Fibroblast of skin of left biceps (primary cell): ENCODE results near the gene SRGAP3.

Experiments
- DNase-seq, 2 experiments: peaks; one replicate each; pipeline ENCODE4 v3.0.0-alpha.2; 2013; ENCODE audit warnings: low read depth in 2 of 2

Gene SRGAP3

DNA sequence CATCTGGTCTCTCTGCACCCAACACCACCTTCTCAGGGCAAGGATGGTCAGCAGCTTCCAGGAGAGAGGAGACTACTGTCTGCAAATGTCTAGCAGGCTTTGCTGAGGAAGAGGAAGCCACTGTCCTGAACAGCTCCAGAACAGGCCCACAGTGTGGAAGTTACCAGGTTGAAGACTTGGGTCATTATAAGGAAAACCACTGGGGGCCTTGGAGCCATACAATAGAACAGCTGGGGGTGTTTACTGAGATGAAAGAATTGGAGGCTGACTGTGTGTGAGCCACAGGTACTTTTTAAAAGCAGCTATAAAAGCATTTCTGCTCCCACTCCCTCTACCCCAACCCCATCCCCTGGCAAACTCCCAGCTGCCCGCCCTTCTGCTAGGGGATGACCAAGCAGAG lies 24.2 kb downstream of the SRGAP3 start:
- no peak for DNase-seq

DNA sequence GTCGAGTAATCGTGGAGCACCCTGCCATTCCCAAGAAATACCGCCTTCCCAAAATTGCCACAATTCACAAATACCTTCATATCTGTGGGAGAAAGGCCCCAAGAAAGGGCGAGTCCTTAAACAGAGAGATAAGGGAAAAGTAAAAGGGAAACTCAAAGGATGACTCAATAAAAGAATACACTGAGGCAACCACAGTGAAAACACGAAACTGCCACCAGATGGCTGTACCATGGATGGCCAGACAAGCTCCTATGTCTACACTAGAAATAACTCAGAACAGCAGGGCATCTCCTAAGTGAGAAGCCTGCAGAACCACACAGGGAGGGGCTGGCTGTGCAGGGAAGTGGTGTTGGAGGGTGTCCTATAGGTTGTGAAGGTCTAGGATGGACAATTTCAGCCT lies 25.0 kb downstream of the SRGAP3 start:
- DNase-seq, result no peak

DNA sequence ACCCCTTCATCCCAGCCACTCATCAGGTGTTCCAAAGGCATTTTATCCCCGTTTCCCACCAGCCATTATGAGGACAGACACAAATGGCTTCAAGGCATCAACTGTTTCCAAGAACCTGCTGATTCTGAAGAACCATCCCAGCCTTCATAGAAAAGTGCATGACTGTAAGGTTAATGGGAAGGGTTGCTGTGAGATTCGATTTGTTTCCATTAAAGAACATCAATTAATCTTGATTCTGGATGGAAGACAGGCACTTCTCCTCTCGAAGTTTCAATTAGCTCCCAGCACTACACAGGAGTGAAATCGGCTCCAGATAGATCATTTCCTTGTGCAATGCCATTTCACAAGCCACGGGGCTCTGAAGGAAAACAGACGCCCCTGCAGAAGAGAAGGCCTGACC lies 25.8 kb downstream of the SRGAP3 start:
- no peak for DNase-seq

DNA sequence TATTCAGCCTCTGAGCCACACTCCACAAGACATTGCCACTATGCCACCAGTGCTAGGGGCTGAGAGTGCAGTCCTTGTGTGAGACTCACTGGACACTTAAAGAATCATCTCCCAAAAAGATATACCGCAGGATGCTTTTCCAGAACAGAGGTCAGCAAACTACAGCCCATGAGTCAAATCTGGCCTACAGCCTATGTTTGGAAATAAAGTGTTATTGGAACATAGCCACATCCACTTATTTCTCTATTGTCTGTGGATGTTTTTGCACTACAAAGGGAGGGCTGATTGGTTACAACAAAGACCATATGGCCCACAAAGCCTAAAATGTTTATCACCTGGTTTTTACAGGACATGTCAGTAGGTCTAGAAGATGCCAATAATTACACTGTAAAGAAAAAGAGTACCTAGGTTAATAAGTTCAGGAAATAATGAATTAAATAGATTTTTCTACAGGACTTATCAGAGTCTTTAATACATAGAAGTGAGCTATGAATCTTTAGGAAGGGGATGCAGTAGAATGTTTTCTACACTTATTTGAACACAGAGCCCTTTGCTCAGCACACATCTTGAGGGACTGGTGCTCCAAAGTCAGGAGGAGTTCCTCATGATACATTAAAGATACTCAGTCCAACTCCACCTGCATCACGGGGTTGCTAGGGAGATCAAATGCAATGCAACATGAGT lies 26.3 kb downstream of the SRGAP3 start:
- no peak for DNase-seq

DNA sequence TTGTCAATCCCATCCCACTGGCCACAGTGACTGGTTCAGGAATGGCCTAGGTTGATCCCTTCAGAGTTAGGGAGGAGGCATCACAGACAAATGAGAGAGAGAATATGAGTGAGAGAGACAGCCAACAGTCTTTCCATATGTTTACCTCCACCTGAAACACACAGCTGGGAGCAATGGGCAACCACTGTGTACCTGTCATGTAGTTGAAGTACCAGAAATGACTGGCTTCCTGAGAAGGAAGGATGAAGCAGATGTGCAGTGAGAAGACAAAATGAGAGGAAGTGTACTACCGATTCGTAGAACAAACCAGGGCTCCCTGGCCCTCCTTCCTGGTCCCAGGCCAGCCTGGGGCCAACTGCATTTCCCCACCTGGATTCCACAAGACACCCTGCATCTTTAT lies 27.4 kb downstream of the SRGAP3 start:
- DNase-seq, result no peak

DNA sequence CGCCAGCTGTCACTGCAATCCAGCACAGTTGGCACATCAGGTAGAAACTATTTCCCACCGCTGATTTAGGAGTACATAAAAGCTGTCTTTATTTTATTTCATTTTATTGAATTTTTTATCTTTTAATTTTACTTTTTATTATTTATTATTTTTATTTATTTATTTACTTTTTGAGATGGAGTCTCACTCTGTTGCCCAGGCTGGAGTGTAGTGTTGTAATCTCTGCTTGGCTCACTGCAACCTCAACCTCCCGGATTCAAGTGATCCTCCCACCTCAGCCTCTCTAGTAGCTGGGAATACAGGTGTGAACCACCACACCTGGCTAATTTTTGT lies 31.0 kb downstream of the SRGAP3 start:
- DNase-seq, result no peak

DNA sequence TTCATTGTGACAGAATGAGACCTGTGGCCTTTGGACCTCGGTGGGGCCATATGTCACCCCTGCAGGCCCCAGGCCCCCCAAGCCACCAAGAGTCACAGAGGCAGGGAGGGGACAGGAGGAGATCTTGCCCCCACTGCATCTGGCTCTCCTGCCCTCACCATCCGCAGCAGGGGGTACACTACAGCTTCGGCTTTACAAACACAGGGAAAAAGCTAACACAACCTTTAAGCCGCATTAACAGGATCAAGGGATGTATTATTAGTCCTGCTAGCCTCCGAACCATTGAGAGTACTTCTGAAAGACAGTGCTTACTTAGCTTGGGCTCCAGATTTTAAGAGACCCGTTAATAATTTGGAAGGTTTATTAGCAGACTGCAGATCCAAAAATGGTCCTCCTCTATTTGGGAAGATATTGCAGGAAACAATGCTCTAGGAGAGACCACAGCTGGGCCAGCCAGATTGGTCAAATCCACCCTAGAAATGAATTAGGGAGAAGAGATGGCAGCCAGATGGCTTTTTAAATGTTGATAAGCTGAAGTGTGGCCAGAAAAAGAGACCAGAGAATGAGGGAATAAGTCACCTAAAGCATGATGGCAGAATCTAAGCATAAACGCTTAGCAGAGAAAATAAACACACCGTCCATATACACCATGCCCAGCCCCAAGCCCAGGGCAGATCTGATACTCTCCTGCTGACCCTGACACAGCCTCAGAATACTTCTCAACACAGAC lies 31.5 kb downstream of the SRGAP3 start:
- DNase-seq, result no peak

DNA sequence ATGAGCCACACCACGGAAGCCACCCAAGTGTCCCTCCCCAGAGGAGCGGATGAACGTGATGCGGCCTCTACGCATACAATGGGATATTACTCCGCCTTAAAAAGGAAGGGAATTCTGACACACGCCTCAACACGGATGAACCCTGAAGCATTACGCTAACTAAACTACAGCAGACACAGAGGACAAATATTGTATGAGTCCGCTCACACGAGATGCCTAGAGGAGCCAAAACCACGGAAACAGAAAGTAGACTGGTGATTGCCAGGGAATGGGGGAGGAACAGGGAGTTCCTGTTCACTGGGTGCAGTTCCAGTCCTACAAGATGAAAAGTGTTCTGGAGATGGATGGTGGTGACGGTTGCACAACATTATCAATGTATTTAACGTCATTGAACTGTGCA lies 32.7 kb downstream of the SRGAP3 start:
- DNase-seq, result no peak

DNA sequence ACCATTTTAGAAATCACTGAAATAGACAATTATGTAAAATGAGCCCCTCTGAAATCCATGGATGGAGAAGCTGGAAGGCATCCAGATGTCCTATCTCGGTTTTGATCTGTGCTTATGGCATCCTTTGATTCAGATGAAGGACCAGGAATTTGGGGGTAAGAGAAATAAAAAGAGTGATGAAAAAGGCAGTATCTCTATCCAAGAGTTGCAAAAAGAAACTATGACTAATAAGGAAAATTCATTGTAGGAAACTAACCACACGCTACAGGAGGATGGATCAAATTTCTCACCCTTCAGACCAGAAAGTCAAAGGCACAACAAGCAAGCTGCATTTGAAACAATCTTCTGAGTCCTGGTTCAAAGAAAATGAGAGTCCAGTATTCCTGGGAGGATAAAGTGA lies 34.8 kb downstream of the SRGAP3 start:
- peak; percentile 54 to 56 for DNase-seq

DNA sequence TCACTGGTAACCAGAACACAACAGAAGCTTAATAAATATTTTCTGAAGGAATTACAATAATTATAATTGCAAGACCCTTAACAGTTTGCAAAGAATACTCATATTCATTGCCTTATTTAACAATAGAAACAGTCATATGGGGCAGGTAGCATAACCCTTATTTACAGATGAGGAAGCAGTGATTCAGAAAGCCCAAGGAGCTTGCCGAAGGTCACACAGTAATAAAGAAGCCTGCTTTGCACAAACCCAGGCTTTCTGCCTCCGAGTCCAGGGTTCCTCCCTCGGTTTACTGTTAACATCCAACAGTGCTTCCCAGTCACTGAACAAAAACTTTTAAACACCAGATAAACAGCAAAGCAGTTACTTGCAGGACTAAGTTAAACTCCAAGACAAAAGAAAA lies 35.3 kb downstream of the SRGAP3 start:
- no peak for DNase-seq

DNA sequence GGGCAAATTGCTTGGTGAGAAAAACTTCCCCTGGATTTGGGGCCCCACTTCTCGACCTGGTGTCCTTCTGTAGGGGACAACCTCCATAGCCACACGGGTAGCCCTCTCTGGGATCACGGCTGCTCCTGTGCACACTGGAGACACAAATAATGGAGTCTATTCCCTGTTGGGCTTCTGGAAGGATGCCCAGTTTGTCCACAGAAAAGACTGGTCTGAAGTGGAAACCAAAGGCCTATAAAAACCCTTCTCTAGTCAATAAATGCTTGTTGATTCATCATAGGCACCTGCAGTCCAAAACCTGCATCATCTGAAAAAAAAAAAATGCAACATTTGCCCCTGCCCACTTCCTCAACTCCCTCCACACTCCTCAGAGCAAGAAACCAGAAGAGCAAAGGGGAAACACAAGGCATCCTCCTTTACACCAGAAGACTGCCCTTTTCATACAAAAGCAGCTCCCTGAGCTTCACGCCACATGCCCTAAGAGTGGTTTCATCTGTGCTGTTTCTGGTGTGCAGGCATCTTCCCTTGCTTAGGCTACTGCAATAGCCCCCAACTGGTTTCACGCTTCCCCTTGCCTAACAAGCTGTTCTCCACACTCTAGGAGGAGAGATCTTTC lies 36.3 kb downstream of the SRGAP3 start:
- DNase-seq, result no peak

DNA sequence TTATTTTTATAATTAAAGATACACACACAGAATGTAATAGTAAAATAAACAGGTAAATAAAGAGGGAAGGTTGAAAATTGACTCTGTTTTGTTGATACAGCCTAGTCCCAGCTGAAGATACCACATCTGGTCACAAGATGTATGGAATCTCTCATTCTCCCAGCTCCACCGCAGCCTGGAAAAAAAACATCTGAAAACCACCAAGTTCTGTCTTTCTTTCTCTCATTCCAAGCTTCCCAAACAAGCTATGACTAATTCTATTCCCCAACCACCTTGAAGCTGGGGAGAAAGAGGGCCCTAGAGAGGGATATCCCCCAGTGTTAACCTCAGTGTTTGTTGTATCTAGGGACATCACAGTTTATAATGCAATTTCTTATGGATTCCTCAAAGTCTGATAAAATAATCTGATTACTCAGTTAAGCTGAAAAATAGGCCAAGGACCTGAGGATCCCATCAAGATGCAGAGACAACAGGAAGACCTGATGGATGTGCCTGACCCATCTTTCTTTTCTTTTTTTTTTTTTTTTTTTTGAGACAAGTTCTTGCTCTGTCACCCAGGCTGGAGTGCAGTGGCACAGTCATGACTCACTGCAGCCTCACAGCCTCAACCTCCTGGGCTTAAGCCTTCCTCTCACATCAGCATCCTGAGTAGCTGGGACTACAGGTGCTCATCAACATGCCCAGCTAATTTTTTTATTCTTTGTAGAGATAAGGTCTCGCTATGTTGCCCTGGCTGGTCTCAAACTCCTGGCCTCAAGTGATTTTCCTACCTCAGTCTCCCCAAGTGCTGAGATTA lies 38.1 kb downstream of the SRGAP3 start:
- peak; percentile 87 for DNase-seq

DNA sequence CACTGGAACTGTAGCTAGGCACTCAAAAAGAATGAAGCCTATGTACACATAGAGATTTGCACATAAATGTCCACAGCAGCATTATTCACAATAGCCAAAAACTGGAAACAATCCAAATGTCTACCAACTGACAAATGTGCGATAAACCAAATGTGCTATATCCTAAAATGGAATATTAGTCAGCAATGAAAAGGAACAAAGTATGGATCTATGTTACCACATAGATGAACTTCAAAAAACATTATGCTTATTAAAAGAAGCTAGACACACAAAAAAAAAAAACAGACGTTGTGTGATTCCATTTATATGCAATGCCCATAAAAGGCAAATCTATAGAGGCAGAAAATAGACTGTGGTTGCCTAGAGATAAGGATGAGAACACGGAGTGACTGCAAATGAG lies 39.7 kb downstream of the SRGAP3 start:
- DNase-seq, result no peak

DNA sequence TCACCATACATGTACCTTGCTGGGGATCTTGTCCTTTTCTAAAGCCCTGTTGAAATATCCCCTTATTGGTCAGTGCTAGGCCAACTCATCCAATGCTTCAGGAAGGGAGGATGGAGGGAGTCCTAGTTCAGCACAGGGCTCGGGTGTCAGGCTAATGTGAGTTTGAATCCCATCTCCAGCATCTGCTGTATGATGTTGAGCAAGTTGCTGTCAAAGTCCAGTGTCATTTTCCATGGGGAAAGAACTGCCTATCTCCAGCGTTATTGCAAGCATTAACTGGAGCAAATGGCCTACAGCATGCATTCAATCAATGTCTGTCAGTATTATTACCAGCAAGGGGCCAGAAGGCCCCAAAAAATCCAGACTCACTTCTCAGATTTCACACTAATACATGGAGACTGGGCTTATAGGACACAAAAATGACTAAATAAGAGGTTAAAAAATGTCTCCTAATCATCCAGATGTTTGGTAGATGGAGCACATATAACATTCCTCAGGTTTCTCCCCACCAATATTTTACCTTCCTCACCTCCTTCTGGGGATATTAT lies 40.8 kb downstream of the SRGAP3 start:
- no peak for DNase-seq

DNA sequence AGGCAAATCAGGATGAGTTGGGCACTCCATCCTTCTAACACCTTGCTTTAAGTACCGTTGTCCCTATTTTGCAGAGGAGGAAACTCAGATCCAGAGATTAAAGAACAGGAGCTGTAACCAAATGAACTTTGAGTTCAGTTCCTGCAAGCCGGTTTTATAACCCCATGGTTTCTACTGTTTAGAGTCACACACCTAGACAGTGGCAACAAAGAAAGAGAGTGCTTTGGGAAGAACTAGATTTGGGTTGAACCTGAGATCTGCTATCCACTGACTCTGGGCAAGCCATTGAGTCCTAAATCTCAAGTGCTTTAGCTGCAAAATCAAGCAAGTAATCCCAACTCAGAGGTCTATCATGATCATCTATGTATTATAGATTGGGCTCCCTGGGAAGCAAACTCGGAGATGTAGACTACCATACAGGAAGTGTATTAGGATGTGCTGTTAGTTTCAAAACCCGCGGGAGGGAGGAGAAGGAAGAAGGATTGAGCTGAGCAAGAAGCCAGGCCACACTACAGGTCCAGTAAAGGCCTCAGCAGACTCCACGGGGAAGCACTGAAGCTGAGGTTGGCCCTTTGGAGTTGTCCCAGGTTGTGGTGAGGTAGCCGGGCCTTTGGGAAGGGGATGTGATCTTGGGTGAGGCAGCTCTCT lies 42.2 kb downstream of the SRGAP3 start:
- DNase-seq, result no peak

DNA sequence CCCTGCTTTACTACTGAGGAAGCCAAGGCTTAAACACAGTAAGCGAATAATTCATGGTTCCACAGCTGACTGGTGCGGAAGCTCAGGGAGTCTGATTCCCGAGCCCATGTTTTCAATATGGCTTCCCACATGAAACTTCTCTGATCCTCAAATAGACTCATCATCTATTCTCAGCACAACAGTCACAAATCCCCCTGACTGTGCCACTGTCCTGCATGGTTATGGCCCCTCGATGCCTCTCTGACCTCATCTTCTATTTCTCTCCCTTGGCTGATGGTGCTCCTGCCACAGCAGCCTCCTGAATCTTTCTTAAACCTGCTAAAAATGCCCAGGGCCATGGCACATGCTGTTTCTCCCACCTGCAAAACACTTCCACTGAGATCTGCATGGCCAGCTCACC lies 43.2 kb downstream of the SRGAP3 start:
- no peak for DNase-seq

DNA sequence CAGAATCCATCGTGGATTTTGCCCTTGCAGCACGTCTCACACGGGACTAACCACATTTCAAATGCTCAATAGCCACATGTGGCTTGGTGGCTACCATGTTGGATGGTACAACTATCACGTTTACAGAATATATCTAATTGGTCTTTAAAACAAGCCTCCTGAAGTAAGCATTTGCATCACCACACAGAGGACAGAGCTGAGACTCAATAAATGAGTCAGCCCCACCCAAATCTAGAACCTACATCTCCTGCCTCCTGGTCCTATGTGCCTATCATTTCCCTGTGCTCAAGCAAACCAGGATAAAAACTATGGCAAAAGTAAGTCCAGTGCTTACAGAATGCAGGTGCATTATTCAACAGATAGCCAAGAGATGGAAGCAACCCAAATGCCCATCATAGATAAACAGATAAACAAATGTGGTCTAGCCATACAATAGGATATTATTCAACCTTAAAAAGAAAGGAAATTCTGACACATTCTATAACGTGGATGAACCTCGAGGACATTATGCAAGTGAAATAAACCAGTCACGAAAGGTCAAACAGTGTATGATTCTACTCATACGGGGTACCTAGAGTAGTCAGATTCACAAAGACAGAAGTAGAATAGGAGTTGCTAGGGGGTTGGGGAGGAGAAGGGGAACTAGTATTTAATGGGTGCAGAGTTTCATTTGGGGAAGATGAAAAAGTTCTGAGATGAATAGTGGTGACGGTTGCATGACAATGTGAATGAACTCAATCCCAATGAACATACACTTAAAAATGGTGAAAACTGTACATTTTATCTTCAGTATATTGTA lies 43.9 kb downstream of the SRGAP3 start:
- no peak for DNase-seq

DNA sequence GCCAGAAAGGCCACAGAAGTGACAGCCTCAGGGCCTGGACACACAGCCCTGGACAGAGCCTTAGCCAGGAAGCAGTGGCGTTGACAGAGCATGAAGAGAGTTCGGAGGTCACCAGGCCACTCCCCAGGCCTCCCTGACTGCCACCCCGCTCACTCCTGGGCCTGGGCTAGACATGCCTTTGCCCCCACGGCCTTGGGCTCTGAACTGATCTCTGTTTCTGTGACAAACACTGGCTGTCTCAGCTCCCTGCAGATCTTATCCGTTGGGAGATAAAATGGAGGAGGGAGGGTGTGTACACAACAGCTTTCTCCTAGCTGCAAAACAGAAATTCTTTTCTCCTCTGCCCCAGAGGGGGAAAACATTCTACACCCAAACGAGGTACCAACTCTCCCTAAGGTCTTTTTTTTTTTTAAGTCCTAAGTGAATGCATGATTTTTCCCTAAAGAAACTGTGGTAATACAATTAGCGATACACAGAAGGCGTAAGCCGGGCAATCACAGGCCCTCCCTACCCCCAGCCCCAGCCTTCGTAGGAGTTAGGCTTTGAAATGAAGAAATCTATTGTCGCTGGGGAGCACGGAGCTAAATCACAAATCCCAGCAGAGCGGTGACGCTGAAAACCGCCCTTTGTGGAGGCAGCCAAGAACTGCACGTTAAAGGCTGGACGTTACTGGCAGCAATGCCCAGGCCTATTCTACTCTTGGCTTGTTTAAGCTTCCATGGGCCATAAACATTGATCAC lies 45.0 kb downstream of the SRGAP3 start:
- no peak for DNase-seq

DNA sequence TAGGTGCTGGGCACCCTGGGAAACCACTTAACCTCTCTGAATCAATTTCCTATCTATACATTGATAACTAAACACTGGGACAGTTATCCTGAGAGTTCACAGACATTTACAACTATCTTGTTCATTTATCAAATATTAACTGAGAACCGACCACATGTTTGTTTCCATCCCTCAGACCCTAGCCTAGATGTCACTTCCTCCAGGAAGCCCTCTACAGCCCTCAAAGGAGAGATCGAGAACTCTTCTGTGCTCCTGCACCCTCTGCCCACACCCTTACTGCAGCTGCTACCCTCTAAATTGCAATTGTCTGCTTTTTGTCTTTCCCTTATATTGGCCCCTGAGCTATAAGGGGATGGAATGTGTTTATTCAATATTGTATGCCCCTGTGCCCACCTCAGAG lies 46.1 kb downstream of the SRGAP3 start:
- DNase-seq, result no peak

DNA sequence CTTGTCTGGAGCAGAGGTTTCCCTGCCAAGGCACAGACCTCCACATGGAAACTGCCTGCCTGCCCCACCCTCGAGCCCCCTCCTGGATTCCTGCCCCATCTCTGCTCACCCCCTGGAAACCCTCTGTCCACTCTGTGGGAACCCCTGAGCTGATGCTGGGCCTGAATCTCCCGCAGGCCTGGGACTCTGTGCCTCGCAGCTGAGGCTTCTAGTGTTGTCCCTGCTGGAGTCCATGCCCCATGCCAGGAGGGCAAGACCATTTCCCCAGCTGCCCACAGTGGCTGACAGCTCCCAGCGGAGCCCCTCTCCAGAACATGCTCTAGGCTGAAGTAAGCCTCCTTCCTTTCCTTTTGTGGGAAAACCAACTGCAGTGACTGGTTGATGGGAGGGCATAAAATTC lies 46.9 kb downstream of the SRGAP3 start:
- no peak for DNase-seq
